ENCODE measurements around the gene CSRP1. TPM values are rescaled to one million over a fixed set of nuclear protein-coding genes. Genes with fewer than 3 reads are reported as not detected.
"Not testable (repeated sequence)": the region's sequence is repeated elsewhere in the genome, so short reads cannot be mapped to it uniquely, and the experiment has no call there.

CSRP1 gene
- total and polyA plus RNA-seq, 2 donors from 2014 or later: 211 to 236 TPM

DNA sequence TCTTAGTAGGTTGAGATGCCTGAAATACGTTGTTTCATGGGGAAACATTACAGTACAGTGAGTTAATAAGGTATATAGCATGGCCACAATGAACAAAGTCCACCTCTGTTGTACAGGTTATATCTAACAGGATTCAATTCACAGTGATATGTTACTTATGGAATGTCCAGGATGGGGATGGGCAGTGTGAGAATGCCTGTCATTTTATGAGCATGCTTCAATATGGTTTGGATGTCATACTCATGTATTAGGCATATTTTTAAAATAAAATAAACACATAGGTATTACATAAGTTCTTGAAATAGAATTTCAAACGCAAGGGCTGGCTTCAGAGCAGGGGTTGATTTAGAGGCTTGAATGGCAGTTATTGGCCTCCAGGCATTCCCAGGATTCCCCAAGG, 31.8 kb downstream of the CSRP1 start:
- Histone ChIP-seq H3K9ac (ENCODE audit: low read length in 3 of 3) (no peak overlapping the region), H3K9me3 (ENCODE audit: control insufficient read depth in 2 of 3, insufficient read depth in 1 of 3, low read length in 3 of 3) (no peaks in the 10 kb centered on the region)
- FAIRE-seq: no peak

DNA sequence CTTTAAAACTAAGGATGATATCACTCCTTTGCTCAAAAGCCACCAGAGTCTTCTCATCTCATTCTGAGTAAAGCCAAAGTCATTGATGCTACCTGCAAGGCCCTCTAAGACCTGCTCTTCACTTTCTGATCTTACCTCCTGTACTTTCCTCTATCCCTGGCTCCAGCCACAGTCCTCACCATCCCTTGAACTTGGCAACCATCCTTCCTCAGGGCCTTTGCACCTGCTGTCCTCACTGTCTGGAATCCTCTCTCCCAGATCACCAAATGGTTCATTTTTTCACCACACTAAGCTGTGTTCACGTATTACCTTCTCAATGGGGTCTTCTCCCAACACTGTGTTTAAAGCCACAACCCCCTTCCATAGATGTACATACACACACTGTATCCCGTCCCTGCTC, 33.6 kb downstream of the CSRP1 start:
- no peak overlapping the region for H3K9ac ChIP-seq (ENCODE audit: low read length in 3 of 3)
- no peaks in the 10 kb centered on the region for H3K36me3 ChIP-seq (ENCODE audit: control insufficient read depth in 2 of 3, insufficient read depth in 3 of 3, low read length in 3 of 3)
- no peak overlapping the region for H3K27ac ChIP-seq (ENCODE audit: low read depth in 2 of 2, low read length in 2 of 2)
- intact Hi-C loops (cut with DNase I): no loop called here
- TF ChIP-seq, protein P1, sequence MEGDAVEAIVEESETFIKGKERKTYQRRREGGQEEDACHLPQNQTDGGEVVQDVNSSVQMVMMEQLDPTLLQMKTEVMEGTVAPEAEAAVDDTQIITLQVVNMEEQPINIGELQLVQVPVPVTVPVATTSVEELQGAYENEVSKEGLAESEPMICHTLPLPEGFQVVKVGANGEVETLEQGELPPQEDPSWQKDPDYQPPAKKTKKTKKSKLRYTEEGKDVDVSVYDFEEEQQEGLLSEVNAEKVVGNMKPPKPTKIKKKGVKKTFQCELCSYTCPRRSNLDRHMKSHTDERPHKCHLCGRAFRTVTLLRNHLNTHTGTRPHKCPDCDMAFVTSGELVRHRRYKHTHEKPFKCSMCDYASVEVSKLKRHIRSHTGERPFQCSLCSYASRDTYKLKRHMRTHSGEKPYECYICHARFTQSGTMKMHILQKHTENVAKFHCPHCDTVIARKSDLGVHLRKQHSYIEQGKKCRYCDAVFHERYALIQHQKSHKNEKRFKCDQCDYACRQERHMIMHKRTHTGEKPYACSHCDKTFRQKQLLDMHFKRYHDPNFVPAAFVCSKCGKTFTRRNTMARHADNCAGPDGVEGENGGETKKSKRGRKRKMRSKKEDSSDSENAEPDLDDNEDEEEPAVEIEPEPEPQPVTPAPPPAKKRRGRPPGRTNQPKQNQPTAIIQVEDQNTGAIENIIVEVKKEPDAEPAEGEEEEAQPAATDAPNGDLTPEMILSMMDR (IDR thresholded peaks at IDR 0.05; ENCODE audit: borderline replicate concordance, extremely low read depth, insufficient read depth): no peak
- DNase-seq (no peak), FAIRE-seq (no peak)
- H3K4me3 ChIP-seq (ENCODE audit: low read length in 3 of 3): no peak overlapping the region
- H3K9me3 ChIP-seq (ENCODE audit: control insufficient read depth in 2 of 3, insufficient read depth in 1 of 3, low read length in 3 of 3): no peaks in the 10 kb centered on the region
- no peaks in the 10 kb centered on the region for H3K27me3 ChIP-seq (ENCODE audit: control insufficient read depth, insufficient read depth, low read length)
- H3K4me1 ChIP-seq (ENCODE audit: control insufficient read depth in 2 of 3, insufficient read depth in 2 of 3, low read depth in 1 of 3, low read length in 3 of 3): peaks cover 0 to 8% (median 0%) of the 10 kb centered on the region in 3 donors

More for the DNA sequence above, 31.8 kb downstream of the CSRP1 start:
- DNase-seq: no peak
- H3K36me3 ChIP-seq (ENCODE audit: control insufficient read depth in 2 of 3, insufficient read depth in 3 of 3, low read length in 3 of 3): no peaks in the 10 kb centered on the region
- intact Hi-C loops (cut with DNase I): no loop called here
- no peak overlapping the region for H3K27ac ChIP-seq (ENCODE audit: low read depth in 2 of 2, low read length in 2 of 2)
- H3K27me3 ChIP-seq (ENCODE audit: control insufficient read depth, insufficient read depth, low read length): no peaks in the 10 kb centered on the region
- H3K4me3 ChIP-seq (ENCODE audit: low read length in 3 of 3): no peak overlapping the region
- TF ChIP-seq, protein P1 (IDR thresholded peaks at IDR 0.05; ENCODE audit: borderline replicate concordance, extremely low read depth, insufficient read depth): no peak
- no peaks in the 10 kb centered on the region for H3K4me1 ChIP-seq (ENCODE audit: control insufficient read depth in 2 of 3, insufficient read depth in 2 of 3, low read depth in 1 of 3, low read length in 3 of 3)

DNA sequence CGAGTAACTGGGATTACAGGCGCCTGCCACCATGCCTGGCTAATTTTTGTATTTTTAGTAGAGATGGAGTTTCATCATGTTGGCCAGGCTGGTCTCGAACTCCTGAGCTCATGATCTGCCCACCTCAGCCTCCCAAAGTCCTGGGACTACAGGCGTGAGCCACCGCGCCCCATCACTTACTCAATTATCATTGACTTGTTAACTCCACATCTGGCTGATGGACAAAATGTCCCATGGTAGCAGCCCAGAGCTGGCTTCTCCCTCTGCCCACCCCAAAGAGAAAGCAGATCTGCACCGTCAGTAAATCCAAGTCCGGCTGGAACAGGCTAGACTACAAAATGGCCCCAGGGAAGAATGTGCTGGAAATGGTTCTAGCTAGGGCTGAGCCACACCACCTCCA, 34.6 kb downstream of the CSRP1 start:
- H3K27ac ChIP-seq (ENCODE audit: low read depth in 2 of 2, low read length in 2 of 2); H3K4me1 ChIP-seq (ENCODE audit: control insufficient read depth in 2 of 3, insufficient read depth in 2 of 3, low read depth in 1 of 3, low read length in 3 of 3); H3K4me3 ChIP-seq (ENCODE audit: low read length in 3 of 3); H3K9ac ChIP-seq (ENCODE audit: low read length in 3 of 3); H3K27me3 ChIP-seq (ENCODE audit: control insufficient read depth, insufficient read depth, low read length); FAIRE-seq; DNase-seq; H3K9me3 ChIP-seq (ENCODE audit: control insufficient read depth in 2 of 3, insufficient read depth in 1 of 3, low read length in 3 of 3); intact Hi-C loops (cut with DNase I); H3K36me3 ChIP-seq (ENCODE audit: control insufficient read depth in 2 of 3, insufficient read depth in 3 of 3, low read length in 3 of 3): not testable (repeated sequence)

DNA sequence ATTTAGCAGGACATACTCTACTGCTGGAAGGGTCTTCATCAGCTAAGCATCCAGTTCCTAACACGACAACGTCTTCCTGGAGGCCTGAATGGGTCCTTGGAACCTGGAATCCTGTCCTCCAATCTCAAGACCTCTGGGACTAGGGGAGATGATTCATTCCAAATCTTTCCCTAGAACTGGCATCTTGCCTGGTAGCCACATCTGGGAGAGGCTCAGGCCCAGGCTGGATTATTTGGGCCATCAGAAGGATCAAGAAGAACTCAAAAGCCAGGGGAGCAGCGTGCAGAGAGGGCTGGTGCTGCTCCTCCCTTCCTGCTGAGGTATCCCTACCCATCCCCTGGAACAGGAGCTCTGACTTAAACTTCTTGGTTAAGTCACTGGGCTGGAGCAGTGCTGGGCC, 35.2 kb downstream of the CSRP1 start:
- H3K9me3 ChIP-seq (ENCODE audit: control insufficient read depth in 2 of 3, insufficient read depth in 1 of 3, low read length in 3 of 3): no peaks in the 10 kb centered on the region
- H3K27me3 ChIP-seq (ENCODE audit: control insufficient read depth, insufficient read depth, low read length): no peaks in the 10 kb centered on the region
- H3K36me3 ChIP-seq (ENCODE audit: control insufficient read depth in 2 of 3, insufficient read depth in 3 of 3, low read length in 3 of 3): no peaks in the 10 kb centered on the region
- TF ChIP-seq, protein P1 (IDR thresholded peaks at IDR 0.05; ENCODE audit: borderline replicate concordance, extremely low read depth, insufficient read depth): no peak
- peaks cover 0 to 10% (median 0%) of the 10 kb centered on the region in 3 donors for H3K4me1 ChIP-seq (ENCODE audit: control insufficient read depth in 2 of 3, insufficient read depth in 2 of 3, low read depth in 1 of 3, low read length in 3 of 3)
- no peak overlapping the region for H3K9ac ChIP-seq (ENCODE audit: low read length in 3 of 3)
- no peak overlapping the region for H3K4me3 ChIP-seq (ENCODE audit: low read length in 3 of 3)
- intact Hi-C loops (cut with DNase I): no loop called here
- H3K27ac ChIP-seq (ENCODE audit: low read depth in 2 of 2, low read length in 2 of 2): no peak overlapping the region
- no peak for DNase-seq
- FAIRE-seq: no peak
